Stomach smooth muscle (tissue), 2 donors: ENCODE data around the gene MRPS10.

Experiments used
- H3K27ac ChIP-seq: one replicate; pipeline ENCODE4 v1.7.0; 2013; ENCODE audit warnings: mild to moderate bottlenecking, low read length, inconsistent platforms
- H3K27me3 ChIP-seq, 2 donors: one replicate each; pipeline ENCODE4 v1.7.0; 2013; ENCODE audit warnings: low read length in 2 of 2; ENCODE audit not compliant: insufficient read depth in 2 of 2, control insufficient read depth in 1 of 2
- H3K36me3 ChIP-seq, 2 donors: one replicate each; pipeline ENCODE4 v1.7.0; 2013; ENCODE audit warnings: low read length in 2 of 2; ENCODE audit not compliant: control insufficient read depth in 2 of 2, insufficient read depth in 2 of 2
- H3K4me1 ChIP-seq: one replicate; pipeline ENCODE4 v1.7.0; 2013; ENCODE audit warnings: low read length; ENCODE audit not compliant: control insufficient read depth, insufficient read depth
- H3K4me3 ChIP-seq, 2 donors: one replicate each; pipeline ENCODE4 v1.7.0; 2013; ENCODE audit warnings: low read length in 2 of 2
- H3K9ac ChIP-seq, 2 donors: one replicate each; pipeline ENCODE4 v1.7.0; 2013; ENCODE audit warnings: low read length in 2 of 2, mild to moderate bottlenecking in 1 of 2
- H3K9me3 ChIP-seq, 2 donors: one replicate each; pipeline ENCODE4 v1.7.0; 2013; ENCODE audit warnings: low read length in 2 of 2; ENCODE audit not compliant: control insufficient read depth in 2 of 2
- donor health status: healthy.
- donor health status: Pancreatic carcinoma.

MRPS10 gene

DNA sequence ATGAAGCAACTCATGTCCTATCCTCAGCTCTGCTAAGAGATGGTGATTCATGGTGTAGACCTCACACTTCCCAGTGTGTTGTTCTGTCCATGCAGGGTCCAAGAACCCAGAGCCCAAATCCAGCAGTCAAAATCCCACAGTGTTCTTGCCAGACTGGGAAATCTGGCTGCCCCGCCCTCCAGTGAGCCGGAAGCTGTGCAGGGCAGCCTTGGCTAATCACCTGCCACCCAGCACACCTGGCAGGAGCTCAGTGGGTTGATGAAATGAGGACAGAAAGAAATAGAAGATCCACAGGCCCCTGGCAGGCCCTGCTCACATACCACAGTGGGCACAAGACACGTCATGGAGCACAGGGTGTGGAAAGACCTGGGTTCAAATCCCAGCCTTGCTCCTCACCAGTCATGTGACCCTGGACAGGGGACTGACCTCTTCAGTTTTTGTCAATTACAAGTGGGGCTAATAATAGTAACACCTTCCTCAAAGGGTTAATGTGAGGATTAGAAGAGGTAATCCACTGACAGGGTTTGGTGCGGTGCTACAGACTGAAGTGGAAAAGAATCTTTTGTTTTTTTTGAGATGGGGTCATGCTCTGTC is 58.1 kb downstream of the MRPS10 start:
- peaks cover 3% of the 10 kb centered on the region for H3K4me1 ChIP-seq
- H3K4me3 ChIP-seq: no peak overlapping the region
- H3K27ac ChIP-seq: no peak overlapping the region
- H3K9me3 ChIP-seq: no peaks in the 10 kb centered on the region
- H3K27me3 ChIP-seq: peaks cover 0 to 7% of the 10 kb centered on the region in 2 donors
- H3K36me3 ChIP-seq: no peaks in the 10 kb centered on the region
- H3K9ac ChIP-seq: no peak overlapping the region

DNA sequence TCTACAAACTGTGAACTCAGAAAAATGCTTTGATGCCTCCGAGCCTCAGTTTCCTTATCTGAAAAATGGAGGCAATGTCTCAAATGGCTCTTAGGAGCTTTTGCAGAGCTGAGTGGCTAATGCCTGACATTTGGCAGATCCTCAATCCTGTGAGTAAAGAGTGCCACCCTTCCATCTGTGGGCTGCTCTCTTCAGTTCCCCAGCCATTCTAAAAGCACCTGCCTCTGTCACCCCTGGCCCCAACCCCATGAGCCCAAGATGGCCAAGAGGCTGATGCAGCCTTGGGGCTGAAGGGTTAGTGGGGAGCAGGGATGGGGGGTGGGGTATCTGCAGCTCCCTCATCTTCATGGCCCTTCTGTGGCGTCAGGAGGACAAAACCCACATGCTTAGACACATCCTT is 59.0 kb downstream of the MRPS10 start:
- no peak overlapping the region for H3K9ac ChIP-seq
- H3K36me3 ChIP-seq: no peaks in the 10 kb centered on the region
- peaks cover 0 to 7% of the 10 kb centered on the region in 2 donors for H3K27me3 ChIP-seq
- no peaks in the 10 kb centered on the region for H3K9me3 ChIP-seq
- peaks cover 3% of the 10 kb centered on the region for H3K4me1 ChIP-seq
- no peak overlapping the region for H3K27ac ChIP-seq
- H3K4me3 ChIP-seq: no peak overlapping the region

DNA sequence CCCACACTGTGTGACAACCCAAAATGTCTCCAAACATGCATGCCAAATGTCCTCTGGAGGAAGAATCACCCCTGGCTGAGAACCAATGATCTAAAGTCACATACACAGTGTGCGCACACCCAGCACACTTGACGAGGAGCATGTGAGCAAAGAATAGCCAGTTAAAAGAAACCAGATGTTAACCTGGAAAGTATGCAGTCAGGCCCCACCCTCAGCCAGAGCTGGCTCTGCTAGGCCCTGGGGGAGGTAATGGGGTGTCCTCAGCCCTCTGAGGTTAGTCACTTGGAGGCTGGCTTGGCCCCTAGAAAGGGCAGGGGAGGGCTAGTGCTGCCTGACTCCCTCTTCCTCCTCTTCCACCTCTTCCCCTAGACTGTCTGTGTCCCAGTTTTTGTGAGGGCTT is 59.6 kb downstream of the MRPS10 start:
- no peak overlapping the region for H3K27ac ChIP-seq
- peaks cover 0 to 7% of the 10 kb centered on the region in 2 donors for H3K27me3 ChIP-seq
- H3K9me3 ChIP-seq: no peaks in the 10 kb centered on the region
- no peak overlapping the region for H3K9ac ChIP-seq
- no peaks in the 10 kb centered on the region for H3K36me3 ChIP-seq
- no peak overlapping the region for H3K4me3 ChIP-seq
- H3K4me1 ChIP-seq: peaks cover 3% of the 10 kb centered on the region
